GM23248 (cell line): ENCODE results near the gene SYNPR. TPM values are rescaled to one million over a fixed set of nuclear protein-coding genes. Genes with fewer than 3 reads are reported as not detected.

Experiments used
- DNase-seq: peaks from one replicate; pipeline ENCODE4 v3.0.0-alpha.2; 2015
- H2AFZ ChIP-seq: fragments of 200-600 bp; sonication (generic); 2 replicates; pipeline ENCODE4 v1.6.1; 2016; ENCODE audit warnings: antibody characterized with exemption
- H3F3A ChIP-seq: fragments of 200-600 bp; sonication (generic); 2 replicates; pipeline ENCODE4 v1.6.1; 2016; ENCODE audit warnings: mild to moderate bottlenecking, antibody characterized with exemption, mixed run types; ENCODE audit not compliant: insufficient read depth
- H3K27ac ChIP-seq: fragments of 200-600 bp; sonication (generic); 2 replicates; pipeline ENCODE4 v1.5.1; 2016; ENCODE audit warnings: mild to moderate bottlenecking
- H3K27me3 ChIP-seq: fragments of 200-600 bp; sonication (generic); replicated peaks from 2 replicates; pipeline ENCODE4 v1.6.1; 2016; ENCODE audit warnings: mild to moderate bottlenecking; ENCODE audit not compliant: insufficient read depth
- H3K36me3 ChIP-seq: fragments of 200-600 bp; sonication (generic); 2 replicates; pipeline ENCODE4 v1.6.1; 2016; ENCODE audit warnings: low read depth, mild to moderate bottlenecking
- H3K4me1 ChIP-seq: fragments of 200-600 bp; sonication (generic); 2 replicates; pipeline ENCODE4 v1.6.1; 2016; ENCODE audit warnings: mild to moderate bottlenecking; ENCODE audit not compliant: insufficient read depth
- H3K4me2 ChIP-seq: fragments of 200-600 bp; sonication (generic); one replicate; pipeline ENCODE4 v1.6.1; 2016; ENCODE audit warnings: mild to moderate bottlenecking; ENCODE audit not compliant: unreplicated experiment
- H3K4me3 ChIP-seq: fragments of 200-600 bp; sonication (generic); 2 replicates; pipeline ENCODE4 v1.5.1; 2016; ENCODE audit warnings: mild to moderate bottlenecking
- H3K79me2 ChIP-seq: fragments of 200-600 bp; sonication (generic); 2 replicates; pipeline ENCODE4 v1.6.1; 2016; ENCODE audit warnings: mild to moderate bottlenecking; ENCODE audit not compliant: insufficient read depth
- H3K9ac ChIP-seq: fragments of 200-600 bp; sonication (generic); 2 replicates; pipeline ENCODE4 v1.6.1; 2016; ENCODE audit warnings: mild to moderate bottlenecking
- H3K9me2 ChIP-seq: fragments of 200-600 bp; sonication (generic); 2 replicates; pipeline ENCODE4 v1.6.1; 2016; ENCODE audit warnings: mixed run types, mild to moderate bottlenecking, moderate library complexity; ENCODE audit not compliant: insufficient read depth
- H3K9me3 ChIP-seq: fragments of 200-600 bp; sonication (generic); one replicate; pipeline ENCODE4 v1.6.1; 2017; ENCODE audit warnings: low read depth
- H4K20me1 ChIP-seq: fragments of 200-600 bp; sonication (generic); 2 replicates; pipeline ENCODE4 v1.6.0; 2016; ENCODE audit not compliant: insufficient read depth
- EZH2 ChIP-seq: fragments of 200-600 bp; sonication (generic); IDR thresholded peaks from 2 replicates; pipeline ENCODE4 v1.6.1; 2018; ENCODE audit warnings: antibody characterized with exemption, mild to moderate bottlenecking; ENCODE audit not compliant: insufficient read depth, poor library complexity, severe bottlenecking
- EZH2phosphoT487 ChIP-seq: fragments of 200-600 bp; sonication (generic); IDR thresholded peaks from 2 replicates; pipeline ENCODE4 v1.6.1; 2018; ENCODE audit warnings: antibody characterized with exemption, moderate library complexity, mild to moderate bottlenecking, low read depth; ENCODE audit not compliant: insufficient read depth
- WGBS, 2 experiments: methylation state at CpG; one replicate each; pipeline ENCODE4 v1.1.6; 2015 to 2017; ENCODE audit warnings: low lambda C conversion rate in 2 of 2, low coverage in 1 of 2; ENCODE audit errors: missing lambda C conversion rate in 2 of 2; 5-methylcytosine and 5-hydroxymethylcytosine counted together
- in situ Hi-C: fragments of 300-500 bp; cut with MboI; formaldehyde crosslinking; loops from 2 replicates; pipeline ENCODE4 v1.15.0; 2020
- polyA plus RNA-seq: library from polyadenylated mRNA; unstranded; fragments of >200 nt; fragmentation: Nextera tagmentation; extraction: Ambion mirVana; gene quantifications from 2 replicates; pipeline ENCODE4 v1.2.1, GENCODE V29; 2016
- total RNA-seq: library from RNA; depleted of rRNA; stranded (reverse); fragments of >200 nt; shearing (Covaris generic); gene quantifications from 2 replicates; pipeline ENCODE4 v1.2.3, GENCODE V29; 2014

Gene SYNPR
- total and polyA plus RNA-seq, 2 experiments from 2014 or later, result not detected

DNA sequence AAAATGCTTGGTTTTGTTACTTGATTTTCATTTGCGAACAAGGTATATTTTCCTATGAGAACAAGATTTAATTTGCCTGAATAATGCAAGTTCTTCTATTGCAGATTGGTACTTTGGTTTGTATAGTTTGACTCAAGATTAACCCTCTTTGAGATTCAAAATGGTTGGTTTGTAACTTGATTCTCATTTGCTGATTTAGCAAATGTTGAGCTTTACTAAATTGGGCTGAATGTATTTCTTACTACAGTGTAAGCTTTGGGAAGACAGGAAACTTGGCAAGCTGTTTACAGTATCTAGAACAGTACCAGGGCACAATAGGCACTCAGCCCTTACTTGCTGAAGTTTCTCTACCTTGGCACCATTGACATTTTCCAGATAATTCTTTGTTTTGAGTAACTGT lies 3.7 kb upstream of the SYNPR start:
- no peaks in the 10 kb centered on the region for H3F3A ChIP-seq
- no peak for DNase-seq
- no peaks in the 10 kb centered on the region for H3K4me1 ChIP-seq
- H3K27ac ChIP-seq, result no peak overlapping the region
- no peaks in the 10 kb centered on the region for H3K9me3 ChIP-seq
- TF ChIP-seq EZH2, result no peak
- no peak for TF ChIP-seq EZH2phosphoT487
- H3K27me3 ChIP-seq, result peaks cover 48% of the 10 kb centered on the region
- H3K4me2 ChIP-seq, result no peak overlapping the region
- no peak overlapping the region for H3K4me3 ChIP-seq
- WGBS, 2 experiments, result 76 to 90% methylated on average over 1 of the region's 1 CpG
- no peaks in the 10 kb centered on the region for H3K79me2 ChIP-seq
- in situ Hi-C loops, result no loop called here
- no peaks in the 10 kb centered on the region for H3K36me3 ChIP-seq
- no peaks in the 10 kb centered on the region for H3K9me2 ChIP-seq
- no peak overlapping the region for H3K9ac ChIP-seq
- H4K20me1 ChIP-seq, result no peaks in the 10 kb centered on the region
- H2AFZ ChIP-seq, result no peak overlapping the region

DNA sequence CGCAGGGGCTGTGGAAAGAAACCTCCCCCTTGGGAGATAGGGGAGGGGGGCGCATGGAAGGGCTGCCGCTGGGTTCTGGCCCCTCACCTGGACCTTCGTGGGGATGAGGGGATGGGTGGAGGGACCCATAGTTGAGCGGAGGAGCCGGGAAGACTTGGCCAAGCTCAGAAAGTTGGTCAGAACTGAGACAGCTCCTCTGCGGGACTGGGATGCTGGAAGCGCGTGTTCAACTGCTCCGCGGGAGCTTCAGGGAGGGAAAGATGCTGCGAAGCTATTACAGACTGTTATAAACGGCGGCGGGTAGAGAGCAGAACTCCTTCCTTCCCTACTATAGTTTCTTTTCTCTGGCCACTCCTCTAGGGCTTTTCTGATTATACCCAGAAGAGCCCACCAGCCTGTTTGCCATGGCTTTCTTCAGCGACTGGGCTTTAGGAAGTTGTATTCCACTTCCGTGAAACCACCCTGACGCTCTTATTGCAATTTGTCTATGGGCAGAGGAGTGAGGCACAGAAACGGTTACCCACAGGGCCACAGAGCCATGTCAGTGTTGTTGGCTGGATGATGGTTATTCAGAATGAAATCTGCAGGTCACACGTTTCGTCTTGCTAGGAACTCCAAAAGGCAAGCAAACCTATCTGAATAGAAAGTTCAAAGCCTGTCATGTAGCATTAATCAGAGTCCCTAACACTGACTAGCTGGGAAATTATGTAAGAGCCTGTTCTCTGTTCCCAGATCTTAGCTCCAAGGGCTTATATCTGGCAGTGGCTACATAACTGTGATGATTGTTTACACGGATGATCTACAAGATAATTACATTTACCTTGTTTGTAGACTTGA lies 1.1 kb downstream of the SYNPR start:
- no peaks in the 10 kb centered on the region for H3K4me1 ChIP-seq
- 4 to 7% methylated on average over 20 to 22 of the region's 22 CpGs for WGBS, 2 experiments
- peaks cover 48% of the 10 kb centered on the region for H3K27me3 ChIP-seq
- H3F3A ChIP-seq, result no peaks in the 10 kb centered on the region
- H3K9me3 ChIP-seq, result no peaks in the 10 kb centered on the region
- no peaks in the 10 kb centered on the region for H3K36me3 ChIP-seq
- no peak overlapping the region for H3K27ac ChIP-seq
- in situ Hi-C loops, result no loop called here
- DNase-seq, result peak; percentile 53
- H4K20me1 ChIP-seq, result no peaks in the 10 kb centered on the region
- TF ChIP-seq EZH2phosphoT487 (no peak), EZH2 (no peak)
- H3K9ac ChIP-seq, result no peak overlapping the region
- H3K79me2 ChIP-seq, result no peaks in the 10 kb centered on the region
- H3K4me3 ChIP-seq, result no peak overlapping the region
- no peak overlapping the region for H3K4me2 ChIP-seq
- no peaks in the 10 kb centered on the region for H3K9me2 ChIP-seq
- no peak overlapping the region for H2AFZ ChIP-seq

DNA sequence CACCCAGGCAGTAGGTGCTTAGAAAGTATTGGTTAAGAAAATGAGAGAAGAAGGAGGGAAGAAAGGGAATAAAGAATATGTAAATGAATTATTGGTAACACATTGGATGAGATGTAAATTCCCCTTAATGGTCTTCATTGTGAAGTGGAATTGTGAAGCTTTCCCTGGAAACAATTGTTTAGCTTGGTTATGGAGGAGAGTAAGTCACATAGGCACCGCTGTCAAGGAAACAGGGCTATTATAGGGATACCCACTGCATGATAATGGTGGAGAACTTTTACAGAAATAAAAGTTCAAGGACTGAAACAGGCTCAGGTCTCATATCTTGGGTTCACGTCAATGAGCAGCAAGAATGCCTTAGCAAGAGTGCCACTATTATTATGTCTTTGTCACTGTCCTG lies 9.5 kb downstream of the SYNPR start:
- 49 to 51% methylated on average over 2 of the region's 2 CpGs for whole genome bisulfite sequencing, 2 experiments
- H3K27ac ChIP-seq, result no peak overlapping the region
- no peaks in the 10 kb centered on the region for H3K4me1 ChIP-seq
- H3K4me2 ChIP-seq, result no peak overlapping the region
- no peaks in the 10 kb centered on the region for H4K20me1 ChIP-seq
- H3K27me3 ChIP-seq, result peaks cover 25% of the 10 kb centered on the region
- H3K4me3 ChIP-seq, result no peak overlapping the region
- H3K9me2 ChIP-seq, result no peaks in the 10 kb centered on the region
- H2AFZ ChIP-seq, result no peak overlapping the region
- no peak overlapping the region for H3K9ac ChIP-seq
- H3F3A ChIP-seq, result no peaks in the 10 kb centered on the region
- no peaks in the 10 kb centered on the region for H3K36me3 ChIP-seq
- no peaks in the 10 kb centered on the region for H3K9me3 ChIP-seq
- in situ Hi-C loops, result no loop called here
- DNase-seq, result no peak
- no peak for TF ChIP-seq EZH2phosphoT487
- no peak for TF ChIP-seq EZH2
- H3K79me2 ChIP-seq, result no peaks in the 10 kb centered on the region

DNA sequence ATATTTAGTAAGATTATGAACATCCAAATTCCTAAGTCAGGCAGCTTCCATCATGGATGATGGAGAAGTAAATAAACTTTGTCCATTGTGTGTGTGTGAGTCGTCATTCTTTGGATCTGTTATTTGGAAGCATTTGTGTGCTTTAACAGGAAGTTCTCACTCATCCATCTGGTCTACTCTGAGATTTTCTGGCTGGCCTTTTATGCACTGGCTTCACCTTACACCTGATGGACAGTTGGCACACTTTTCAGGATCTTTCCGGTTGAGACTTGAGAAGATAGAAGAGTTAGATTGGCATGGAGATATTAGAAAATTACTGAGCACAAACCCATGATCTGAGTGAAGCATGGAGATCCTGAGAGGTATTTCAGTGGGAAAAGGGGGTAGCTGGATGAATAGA lies 12.6 kb downstream of the SYNPR start:
- Histone ChIP-seq H3K4me2 (no peak overlapping the region), H3K9me3 (no peaks in the 10 kb centered on the region), H3K27me3 (peaks cover 33% of the 10 kb centered on the region), H3F3A (no peaks in the 10 kb centered on the region), H3K79me2 (no peaks in the 10 kb centered on the region), H3K4me3 (no peak overlapping the region), H4K20me1 (no peaks in the 10 kb centered on the region), H3K27ac (no peak overlapping the region), H3K9me2 (no peaks in the 10 kb centered on the region), H3K4me1 (no peaks in the 10 kb centered on the region), H2AFZ (no peak overlapping the region), H3K36me3 (no peaks in the 10 kb centered on the region), H3K9ac (no peak overlapping the region)
- in situ Hi-C loops, result no loop called here
- DNase-seq, result no peak
- 69 to 85% methylated on average over 2 of the region's 2 CpGs for WGBS, 2 experiments
- TF ChIP-seq EZH2phosphoT487 (no peak), EZH2 (no peak)

DNA sequence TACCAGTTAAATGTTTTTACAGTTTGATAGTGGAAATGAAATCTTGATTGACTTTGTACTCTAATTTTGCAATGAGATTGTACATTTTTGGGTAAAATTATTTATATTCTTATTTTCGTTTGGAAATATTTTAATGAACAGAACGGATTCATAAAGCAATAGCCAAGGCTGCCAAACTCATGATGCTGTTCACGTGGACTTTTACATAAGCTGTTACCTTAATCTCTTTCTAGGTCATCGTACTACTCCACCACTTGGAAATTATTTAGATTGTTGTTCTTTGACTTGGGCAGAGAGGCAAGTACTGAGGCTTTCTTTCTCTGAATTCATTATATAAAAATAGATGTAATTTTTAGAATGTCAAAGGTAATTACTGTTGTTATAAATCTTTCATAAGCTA lies 16.2 kb downstream of the SYNPR start:
- WGBS, 2 experiments, result 34 to 36% methylated on average over 4 of the region's 4 CpGs
- Histone ChIP-seq H3K4me2 (no peak overlapping the region), H3F3A (no peaks in the 10 kb centered on the region), H3K9ac (no peak overlapping the region), H3K27me3 (peaks cover 17% of the 10 kb centered on the region; the same call in 1 of the 2 replicates), H3K4me1 (no peaks in the 10 kb centered on the region), H3K27ac (no peak overlapping the region), H3K9me2 (no peaks in the 10 kb centered on the region), H3K9me3 (no peaks in the 10 kb centered on the region), H3K79me2 (no peaks in the 10 kb centered on the region), H2AFZ (no peak overlapping the region), H4K20me1 (no peaks in the 10 kb centered on the region), H3K36me3 (no peaks in the 10 kb centered on the region), H3K4me3 (no peak overlapping the region)
- in situ Hi-C loops, result no loop called here
- no peak for DNase-seq
- TF ChIP-seq EZH2 (no peak), EZH2phosphoT487 (no peak)
